ENCODE results near the gene WDR44.

Gene WDR44

DNA sequence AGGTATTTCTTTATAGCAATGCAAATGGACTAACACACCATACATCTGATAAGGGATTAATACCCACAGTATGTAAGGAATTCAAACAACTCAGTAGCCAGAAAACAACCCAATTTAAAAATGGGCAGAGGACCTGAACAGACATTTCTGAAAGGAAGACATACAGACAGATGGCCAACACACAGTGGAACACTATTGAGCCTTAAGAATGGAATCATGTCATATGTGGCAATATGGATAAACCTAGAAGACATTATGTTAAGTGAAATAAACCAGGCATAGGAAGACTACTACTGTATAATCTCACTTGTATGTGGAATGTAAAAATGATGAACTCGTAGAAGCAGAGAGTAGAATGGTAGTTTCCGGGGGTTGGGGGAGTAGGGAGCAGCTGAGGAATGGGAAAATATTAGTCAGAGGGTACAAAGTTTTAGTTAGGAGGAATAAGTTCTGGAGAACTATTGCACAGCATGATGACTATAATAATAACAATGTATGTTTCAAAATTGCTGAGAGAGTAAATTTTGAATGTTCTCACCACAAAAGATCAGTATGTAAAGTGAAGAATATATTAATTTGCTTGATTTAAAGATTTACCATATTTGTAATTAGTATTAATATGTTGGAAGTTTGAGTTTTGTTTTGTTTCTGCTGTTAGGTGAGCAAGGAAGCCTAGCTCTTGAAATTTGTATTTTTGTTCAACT, 25.2 kb downstream of the WDR44 start:
- ChIA-PET CTCF (interaction anchor here (0.6 kb wide), 1 partner anchor 520 kb away, joined by 7 read pairs; no protein-coding TSS in a partner anchor), POLR2A (ENCODE audit: low non-redundant PET) (no interaction called here)
- no peak for DNase-seq (ENCODE audit: low spot score)
- no peak overlapping the region for H3K27ac ChIP-seq
- TF ChIP-seq, protein P1, sequence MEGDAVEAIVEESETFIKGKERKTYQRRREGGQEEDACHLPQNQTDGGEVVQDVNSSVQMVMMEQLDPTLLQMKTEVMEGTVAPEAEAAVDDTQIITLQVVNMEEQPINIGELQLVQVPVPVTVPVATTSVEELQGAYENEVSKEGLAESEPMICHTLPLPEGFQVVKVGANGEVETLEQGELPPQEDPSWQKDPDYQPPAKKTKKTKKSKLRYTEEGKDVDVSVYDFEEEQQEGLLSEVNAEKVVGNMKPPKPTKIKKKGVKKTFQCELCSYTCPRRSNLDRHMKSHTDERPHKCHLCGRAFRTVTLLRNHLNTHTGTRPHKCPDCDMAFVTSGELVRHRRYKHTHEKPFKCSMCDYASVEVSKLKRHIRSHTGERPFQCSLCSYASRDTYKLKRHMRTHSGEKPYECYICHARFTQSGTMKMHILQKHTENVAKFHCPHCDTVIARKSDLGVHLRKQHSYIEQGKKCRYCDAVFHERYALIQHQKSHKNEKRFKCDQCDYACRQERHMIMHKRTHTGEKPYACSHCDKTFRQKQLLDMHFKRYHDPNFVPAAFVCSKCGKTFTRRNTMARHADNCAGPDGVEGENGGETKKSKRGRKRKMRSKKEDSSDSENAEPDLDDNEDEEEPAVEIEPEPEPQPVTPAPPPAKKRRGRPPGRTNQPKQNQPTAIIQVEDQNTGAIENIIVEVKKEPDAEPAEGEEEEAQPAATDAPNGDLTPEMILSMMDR (conservative IDR thresholded peaks at IDR 0.05; ENCODE audit: low read depth) = no peak

DNA sequence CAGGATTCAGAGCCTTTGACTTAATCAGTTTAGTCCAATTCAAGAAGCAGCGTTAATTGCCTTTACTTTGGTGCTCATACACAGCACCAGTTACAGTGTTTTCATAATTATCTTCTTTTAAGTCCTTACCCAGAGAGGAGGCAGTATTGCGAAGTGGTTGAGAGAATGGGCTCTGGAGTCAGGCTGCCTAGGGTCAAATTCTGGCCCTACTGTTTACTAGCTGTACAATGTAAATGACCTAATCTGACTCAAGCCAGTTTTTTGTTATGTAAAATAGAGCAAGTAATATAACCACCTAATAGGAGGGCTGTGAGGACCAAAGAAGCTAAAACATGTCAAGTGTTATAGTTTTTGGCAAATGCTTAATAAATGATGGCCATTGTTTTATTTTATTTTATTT, 27.6 kb downstream of the WDR44 start:
- H3K27ac ChIP-seq = no peak overlapping the region
- TF ChIP-seq, protein P1 (conservative IDR thresholded peaks at IDR 0.05; ENCODE audit: low read depth) = no peak
- DNase-seq (ENCODE audit: low spot score) = no peak
- ChIA-PET POLR2A (ENCODE audit: low non-redundant PET) (no interaction called here), CTCF (no interaction called here)

DNA sequence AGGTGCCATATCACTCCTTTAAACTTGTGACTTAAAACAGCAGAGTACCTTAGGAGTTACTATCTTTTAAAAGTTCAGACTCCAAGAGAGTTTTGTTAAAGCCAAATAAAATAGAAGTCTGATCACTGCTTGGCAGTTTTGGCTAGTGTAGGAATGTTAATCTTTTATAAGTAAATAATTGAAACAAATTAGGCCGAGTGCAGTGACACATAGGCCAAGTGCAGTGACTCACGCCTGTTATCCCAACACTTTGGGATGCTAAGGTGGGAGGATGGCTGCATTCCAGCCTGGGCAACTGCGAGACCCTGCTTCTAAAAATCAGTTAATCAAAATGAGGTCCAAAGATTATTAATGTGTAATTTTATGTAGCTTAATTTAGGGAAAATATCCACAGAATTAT, 37.2 kb downstream of the WDR44 start:
- POLR2A ChIA-PET (ENCODE audit: low non-redundant PET) = no interaction called here
- no peak for DNase-seq (ENCODE audit: low spot score)
- CTCF ChIA-PET = no interaction called here
- H3K27ac ChIP-seq = no peak overlapping the region
- TF ChIP-seq, protein P1 (conservative IDR thresholded peaks at IDR 0.05; ENCODE audit: low read depth) = no peak

DNA sequence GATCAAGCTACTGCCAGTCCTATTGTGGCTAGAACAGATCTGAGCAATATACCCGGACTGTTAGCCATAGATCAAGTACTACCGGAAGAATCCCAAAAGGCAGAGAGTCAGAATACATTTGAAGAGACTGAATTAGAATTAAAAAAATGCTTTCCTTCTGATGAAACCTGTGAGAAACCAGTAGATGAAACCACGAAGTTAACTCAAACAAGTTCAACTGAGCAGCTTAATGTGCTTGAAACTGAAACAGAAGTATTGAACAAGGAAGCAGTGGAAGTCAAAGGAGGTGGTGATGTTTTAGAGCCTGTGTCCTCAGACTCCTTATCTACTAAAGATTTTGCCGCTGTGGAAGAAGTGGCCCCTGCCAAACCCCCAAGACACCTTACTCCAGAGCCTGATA, 46.8 kb downstream of the WDR44 start:
- POLR2A ChIA-PET (ENCODE audit: low non-redundant PET) = no interaction called here

DNA sequence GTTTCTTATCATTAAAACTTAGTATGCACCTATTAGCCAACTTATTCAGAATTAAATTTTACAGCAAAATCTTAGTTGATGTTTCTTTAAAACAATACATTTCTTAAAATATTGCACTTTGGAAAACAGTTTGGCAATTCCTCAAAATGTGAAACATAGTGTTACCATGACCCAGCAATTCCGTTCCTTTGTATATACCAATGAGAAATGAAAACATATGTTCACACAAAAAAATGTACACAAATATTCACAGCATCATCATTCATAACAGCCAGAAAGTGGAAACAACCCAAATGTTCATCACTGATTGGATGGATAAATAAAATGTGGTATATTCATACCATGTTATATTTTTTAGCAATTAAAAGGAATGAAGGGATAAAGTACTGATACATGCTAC, 50.2 kb downstream of the WDR44 start:
- no peak overlapping the region for H3K27ac ChIP-seq
- TF ChIP-seq, protein P1 (conservative IDR thresholded peaks at IDR 0.05; ENCODE audit: low read depth) = no peak
- no peak for DNase-seq (ENCODE audit: low spot score)
- ChIA-PET POLR2A (ENCODE audit: low non-redundant PET) (no interaction called here), CTCF (no interaction called here)

More for the DNA sequence above, 46.8 kb downstream of the WDR44 start:
- no peak overlapping the region for H3K27ac ChIP-seq
- no peak for DNase-seq (ENCODE audit: low spot score)
- TF ChIP-seq, protein P1 (conservative IDR thresholded peaks at IDR 0.05; ENCODE audit: low read depth) = no peak
- CTCF ChIA-PET = no interaction called here

DNA sequence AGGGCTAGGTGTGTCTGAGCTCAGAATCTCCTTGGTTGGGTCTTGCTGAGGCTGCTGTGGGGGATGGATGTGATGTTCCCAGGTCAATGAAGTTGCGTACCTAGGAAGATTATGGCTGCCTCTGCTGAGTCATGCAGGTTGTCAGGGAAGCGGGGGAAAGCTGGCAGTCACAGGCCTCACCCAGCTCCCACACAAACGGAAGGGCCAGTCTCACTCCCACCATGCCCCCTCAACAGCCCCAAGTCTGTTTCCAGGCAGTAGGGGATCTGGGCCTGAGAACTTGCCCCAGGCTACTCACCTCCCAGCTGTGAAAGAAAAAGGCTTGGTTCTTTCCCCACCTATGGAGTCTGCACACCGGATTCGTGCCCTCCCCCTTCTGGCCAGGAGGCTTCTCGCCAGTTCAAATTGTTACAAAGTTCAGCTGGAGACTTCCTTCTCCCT, 72.9 kb downstream of the WDR44 start:
- no peak for DNase-seq (ENCODE audit: low spot score)
- CTCF ChIA-PET = no interaction called here
- no peak overlapping the region for H3K27ac ChIP-seq
- POLR2A ChIA-PET (ENCODE audit: low non-redundant PET) = no interaction called here
- TF ChIP-seq, protein P1 (conservative IDR thresholded peaks at IDR 0.05; ENCODE audit: low read depth) = no peak

Data from RWPE1 (cell line).